ENCODE measurements around the gene SOHLH2. TPM values are rescaled to one million over a fixed set of nuclear protein-coding genes. Genes with fewer than 3 reads are reported as not detected.

The SOHLH2 gene
- polyA plus RNA-seq, 1 of the 3 experiments (the other 2 are of a cell fraction): 0.85 TPM

GRCh38 chr13:36192166-36192565 is 22.2 kb downstream of the SOHLH2 start:
- Histone ChIP-seq H3K79me2 (ENCODE audit: insufficient read depth) (no peaks in the 10 kb centered on the region), H4K20me1 (ENCODE audit: insufficient read depth) (no peaks in the 10 kb centered on the region), H3K27me3 (ENCODE audit: insufficient read depth) (no peaks in the 10 kb centered on the region), H3K4me2 (no peak overlapping the region), H3K9me2 (no peaks in the 10 kb centered on the region), H2AFZ (ENCODE audit: low read depth) (no peak overlapping the region), H3K9ac (no peak overlapping the region), H3K27ac (ENCODE audit: low read depth in 2 of 2, low read length in 1 of 2) (no peak overlapping the region), H3K36me3 (replicated peaks in 1 of 2; ENCODE audit: control insufficient read depth in 1 of 2, insufficient read depth in 2 of 2, low read length in 1 of 2) (no peaks in the 10 kb centered on the region), H3F3A (replicated peaks; ENCODE audit: insufficient read depth) (no peaks in the 10 kb centered on the region), H3K9me3 (no peaks in the 10 kb centered on the region), H3K4me1 (ENCODE audit: control insufficient read depth in 1 of 2, insufficient read depth in 2 of 2, low read depth in 1 of 2, low read length in 1 of 2) (peaks cover 2 to 7% of the 10 kb centered on the region in 2 experiments; a peak in 3 of 4 replicates), H3K4me3 (ENCODE audit: low read depth in 2 of 2, low read length in 1 of 2) (no peak overlapping the region)
- DNase-seq: no peak
- ChIA-PET POLR2A (no interaction called here), CTCF (no interaction called here)
- no peak for TF ChIP-seq SMC3 (IDR thresholded peaks at IDR 0.05; ENCODE audit: low read depth, low read length)
- TF ChIP-seq POLR2AphosphoS5 (IDR thresholded peaks at IDR 0.05; ENCODE audit: low read depth, low read length): no peak
- TF ChIP-seq EP300 (IDR thresholded peaks at IDR 0.05; ENCODE audit: borderline replicate concordance in 1 of 2, low read depth in 1 of 2, low read length in 1 of 2): no peak
- no peak for TF ChIP-seq RFX5 (IDR thresholded peaks at IDR 0.05; ENCODE audit: low read length)
- TF ChIP-seq NFIC (IDR thresholded peaks at IDR 0.05; ENCODE audit: borderline replicate concordance): no peak
- no peak for TF ChIP-seq MEF2A (IDR thresholded peaks at IDR 0.05; ENCODE audit: borderline replicate concordance, low read depth)
- no peak for TF ChIP-seq TEAD4 (IDR thresholded peaks at IDR 0.05; ENCODE audit: borderline replicate concordance, insufficient read depth)
- WGBS (ENCODE audit: low lambda C conversion rate): 78% methylated on average over 6 of the region's 6 CpGs

GRCh38 chr13:36190771-36191170 is 23.6 kb downstream of the SOHLH2 start:
- Histone ChIP-seq H2AFZ (ENCODE audit: low read depth) (no peak overlapping the region), H3K9me2 (no peaks in the 10 kb centered on the region), H3K4me3 (ENCODE audit: low read depth in 2 of 2, low read length in 1 of 2) (no peak overlapping the region), H4K20me1 (ENCODE audit: insufficient read depth) (no peaks in the 10 kb centered on the region), H3K27ac (ENCODE audit: low read depth in 2 of 2, low read length in 1 of 2) (no peak overlapping the region), H3K4me2 (no peak overlapping the region), H3K4me1 (ENCODE audit: control insufficient read depth in 1 of 2, insufficient read depth in 2 of 2, low read depth in 1 of 2, low read length in 1 of 2) (peaks cover 2 to 7% of the 10 kb centered on the region in 2 experiments; a peak in 3 of 4 replicates), H3F3A (replicated peaks; ENCODE audit: insufficient read depth) (no peaks in the 10 kb centered on the region), H3K79me2 (ENCODE audit: insufficient read depth) (no peaks in the 10 kb centered on the region), H3K9me3 (no peaks in the 10 kb centered on the region), H3K36me3 (replicated peaks in 1 of 2; ENCODE audit: control insufficient read depth in 1 of 2, insufficient read depth in 2 of 2, low read length in 1 of 2) (no peaks in the 10 kb centered on the region), H3K27me3 (ENCODE audit: insufficient read depth) (no peaks in the 10 kb centered on the region), H3K9ac (no peak overlapping the region)
- ChIA-PET POLR2A (no interaction called here), CTCF (no interaction called here)
- no peak for DNase-seq
- WGBS (ENCODE audit: low lambda C conversion rate): 98% methylated on average over 3 of the region's 3 CpGs
- TF ChIP-seq USF1 (IDR thresholded peaks at IDR 0.05; ENCODE audit: borderline replicate concordance, low read depth) (no peak), USF2 (IDR thresholded peaks at IDR 0.05; ENCODE audit: borderline replicate concordance, low read depth, low read length) (no peak), CTCF (IDR thresholded peaks at IDR 0.05) (no peak), CHD2 (IDR thresholded peaks at IDR 0.05; ENCODE audit: low read length, partially characterized antibody) (no peak), FOXM1 (IDR thresholded peaks at IDR 0.05; ENCODE audit: low read depth) (no peak), EZH2phosphoT487 (IDR thresholded peaks at IDR 0.05; ENCODE audit: borderline replicate concordance, low read depth) (no peak), REST (IDR thresholded peaks at IDR 0.05; ENCODE audit: low read depth, low read length) (no peak), IRF3 (IDR thresholded peaks at IDR 0.05; ENCODE audit: low read depth, low read length) (no peak), GATA2 (CRISPR knock-in tag; IDR thresholded peaks at IDR 0.05) (no peak), RCOR1 (IDR thresholded peaks at IDR 0.05; ENCODE audit: low read length) (no peak), EP300 (IDR thresholded peaks at IDR 0.05; ENCODE audit: borderline replicate concordance in 1 of 2, low read depth in 1 of 2, low read length in 1 of 2) (no peak), ELF1 (IDR thresholded peaks at IDR 0.05) (no peak), RAD21 (IDR thresholded peaks at IDR 0.05; ENCODE audit: low read length) (no peak), NRF1 (IDR thresholded peaks at IDR 0.05; ENCODE audit: low read depth, low read length) (no peak), TCF12 (IDR thresholded peaks at IDR 0.05) (no peak)

Measured in SK-N-SH (cell line).